Measurements from ENCODE around the gene PKD2L1.
"Not testable (repeated sequence)": the region's sequence is repeated elsewhere in the genome, so short reads cannot be mapped to it uniquely, and the experiment has no call there.

PKD2L1 gene

GRCh38 chr10:100307684-100308083 lies 22.3 kb downstream of the PKD2L1 start:
- H3K27me3 ChIP-seq (ENCODE audit: control insufficient read depth, insufficient read depth, low read length) = peaks cover 4% of the 10 kb centered on the region
- no peaks in the 10 kb centered on the region for H3K36me3 ChIP-seq (ENCODE audit: control insufficient read depth, insufficient read depth, low read length)
- H3K27ac ChIP-seq (ENCODE audit: low read depth, low read length) = no peak overlapping the region

DNA sequence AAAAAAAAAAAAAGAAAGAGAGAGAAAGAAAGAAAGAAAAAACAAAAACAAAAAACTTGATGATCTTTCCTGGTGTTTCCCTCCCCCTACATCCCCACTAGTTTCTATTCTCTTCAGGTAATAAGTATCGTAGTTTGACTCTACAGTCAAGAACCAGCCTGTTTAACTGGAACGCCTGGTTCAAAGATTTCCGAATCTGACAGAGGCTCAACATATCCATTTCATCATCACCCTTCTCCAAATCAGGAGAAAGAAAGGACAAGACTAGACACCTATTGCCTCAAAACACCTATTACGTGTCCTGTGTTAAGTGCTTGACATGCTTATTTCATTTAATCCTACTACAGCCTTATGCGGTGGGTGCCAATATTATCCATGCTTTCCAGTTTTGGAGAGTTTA lies 23.2 kb downstream of the PKD2L1 start:
- H3K36me3 ChIP-seq (ENCODE audit: control insufficient read depth, insufficient read depth, low read length) = no peaks in the 10 kb centered on the region
- no peak overlapping the region for H3K9ac ChIP-seq (ENCODE audit: low read length)
- no peaks in the 10 kb centered on the region for H3K4me1 ChIP-seq (ENCODE audit: control insufficient read depth, insufficient read depth, low read length)
- H3K27me3 ChIP-seq (ENCODE audit: control insufficient read depth, insufficient read depth, low read length) = peaks cover 4% of the 10 kb centered on the region
- no peak overlapping the region for H3K27ac ChIP-seq (ENCODE audit: low read depth, low read length)
- H3K4me3 ChIP-seq (ENCODE audit: low read length) = no peak overlapping the region

More at GRCh38 chr10:100307684-100308083, 22.3 kb downstream of the PKD2L1 start:
- no peak overlapping the region for H3K4me3 ChIP-seq (ENCODE audit: low read length)
- H3K4me1 ChIP-seq (ENCODE audit: control insufficient read depth, insufficient read depth, low read length) = no peaks in the 10 kb centered on the region
- no peak overlapping the region for H3K9ac ChIP-seq (ENCODE audit: low read length)

- no peaks in the 10 kb centered on the region for H3K4me1 ChIP-seq (ENCODE audit: control insufficient read depth, insufficient read depth, low read length)
- H3K9ac ChIP-seq (ENCODE audit: low read length) = no peak overlapping the region
- H3K27me3 ChIP-seq (ENCODE audit: control insufficient read depth, insufficient read depth, low read length) = peaks cover 4% of the 10 kb centered on the region
- H3K27ac ChIP-seq (ENCODE audit: low read depth, low read length) = no peak overlapping the region
- no peak overlapping the region for H3K4me3 ChIP-seq (ENCODE audit: low read length)
- no peaks in the 10 kb centered on the region for H3K36me3 ChIP-seq (ENCODE audit: control insufficient read depth, insufficient read depth, low read length)
These were observed 25.6 kb downstream of the PKD2L1 start for GRCh38 chr10:100304414-100304813.

- H3K4me3 ChIP-seq (ENCODE audit: low read length) = no peak overlapping the region
- H3K27ac ChIP-seq (ENCODE audit: low read depth, low read length) = no peak overlapping the region
- no peaks in the 10 kb centered on the region for H3K4me1 ChIP-seq (ENCODE audit: control insufficient read depth, insufficient read depth, low read length)
- H3K27me3 ChIP-seq (ENCODE audit: control insufficient read depth, insufficient read depth, low read length) = peaks cover 4% of the 10 kb centered on the region
- no peaks in the 10 kb centered on the region for H3K36me3 ChIP-seq (ENCODE audit: control insufficient read depth, insufficient read depth, low read length)
- H3K9ac ChIP-seq (ENCODE audit: low read length) = no peak overlapping the region
These were observed 26.2 kb downstream of the PKD2L1 start for GRCh38 chr10:100303724-100304319.

- H3K4me3 ChIP-seq (ENCODE audit: low read length); H3K27me3 ChIP-seq (ENCODE audit: control insufficient read depth, insufficient read depth, low read length); H3K9ac ChIP-seq (ENCODE audit: low read length); H3K27ac ChIP-seq (ENCODE audit: low read depth, low read length); H3K36me3 ChIP-seq (ENCODE audit: control insufficient read depth, insufficient read depth, low read length); H3K4me1 ChIP-seq (ENCODE audit: control insufficient read depth, insufficient read depth, low read length): not testable (repeated sequence)
These were observed 28.9 kb downstream of the PKD2L1 start for GRCh38 chr10:100301123-100301522.

GRCh38 chr10:100297242-100297641 lies 32.8 kb downstream of the PKD2L1 start:
- Histone ChIP-seq H3K9ac (ENCODE audit: low read length) (no peak overlapping the region), H3K27ac (ENCODE audit: low read depth, low read length) (no peak overlapping the region), H3K27me3 (ENCODE audit: control insufficient read depth, insufficient read depth, low read length) (peaks cover 3% of the 10 kb centered on the region), H3K36me3 (ENCODE audit: control insufficient read depth, insufficient read depth, low read length) (no peaks in the 10 kb centered on the region), H3K4me1 (ENCODE audit: control insufficient read depth, insufficient read depth, low read length) (no peaks in the 10 kb centered on the region), H3K4me3 (ENCODE audit: low read length) (no peak overlapping the region)

DNA sequence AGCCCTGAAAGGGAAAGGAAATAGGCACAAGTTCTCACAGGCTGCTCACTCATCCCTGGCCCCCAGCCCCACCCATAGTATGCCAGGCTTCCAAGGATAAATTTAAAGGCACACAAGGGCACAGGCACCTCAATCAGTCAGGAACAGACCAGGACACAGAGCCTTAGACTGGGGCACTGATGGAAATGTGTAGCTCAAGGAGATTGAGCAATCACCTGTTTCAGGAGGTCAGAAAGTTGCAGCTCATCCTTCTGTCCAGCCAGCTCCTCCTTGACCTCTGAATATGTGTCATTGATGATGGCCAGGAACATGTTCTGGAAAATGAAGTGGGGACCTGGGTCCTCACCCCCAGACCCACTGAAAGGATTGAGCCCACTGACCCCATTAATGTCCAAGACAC lies 37.0 kb downstream of the PKD2L1 start:
- Histone ChIP-seq H3K27me3 (ENCODE audit: control insufficient read depth, insufficient read depth, low read length) (peaks cover 3% of the 10 kb centered on the region), H3K27ac (ENCODE audit: low read depth, low read length) (no peak overlapping the region), H3K9ac (ENCODE audit: low read length) (no peak overlapping the region)

DNA sequence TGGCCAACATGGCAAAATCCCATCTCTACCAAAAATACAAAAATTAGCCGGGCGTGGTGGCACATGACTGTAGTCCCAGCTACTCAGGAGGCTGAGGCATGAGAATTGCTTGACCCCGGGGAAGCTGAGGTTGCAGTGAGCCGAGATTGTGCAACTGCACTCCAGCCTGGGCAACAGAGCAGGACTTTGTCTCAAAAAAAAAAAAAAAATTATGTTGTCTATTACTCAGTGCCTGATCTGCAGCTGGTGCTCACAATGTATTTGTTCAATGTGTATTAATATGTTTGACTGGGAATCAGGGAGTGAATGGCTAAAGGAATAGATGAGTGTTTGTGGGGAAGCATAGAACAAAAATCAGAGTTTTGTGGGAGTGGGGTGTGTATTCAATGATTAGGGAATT lies 37.7 kb downstream of the PKD2L1 start:
- not testable (repeated sequence) for H3K4me3 ChIP-seq (ENCODE audit: low read length); H3K27ac ChIP-seq (ENCODE audit: low read depth, low read length); H3K27me3 ChIP-seq (ENCODE audit: control insufficient read depth, insufficient read depth, low read length); H3K4me1 ChIP-seq (ENCODE audit: control insufficient read depth, insufficient read depth, low read length); H3K36me3 ChIP-seq (ENCODE audit: control insufficient read depth, insufficient read depth, low read length); H3K9ac ChIP-seq (ENCODE audit: low read length)

More for the DNA sequence above, 37.0 kb downstream of the PKD2L1 start:
- H3K4me1 ChIP-seq (ENCODE audit: control insufficient read depth, insufficient read depth, low read length) = no peaks in the 10 kb centered on the region
- no peaks in the 10 kb centered on the region for H3K36me3 ChIP-seq (ENCODE audit: control insufficient read depth, insufficient read depth, low read length)
- H3K4me3 ChIP-seq (ENCODE audit: low read length) = no peak overlapping the region

DNA sequence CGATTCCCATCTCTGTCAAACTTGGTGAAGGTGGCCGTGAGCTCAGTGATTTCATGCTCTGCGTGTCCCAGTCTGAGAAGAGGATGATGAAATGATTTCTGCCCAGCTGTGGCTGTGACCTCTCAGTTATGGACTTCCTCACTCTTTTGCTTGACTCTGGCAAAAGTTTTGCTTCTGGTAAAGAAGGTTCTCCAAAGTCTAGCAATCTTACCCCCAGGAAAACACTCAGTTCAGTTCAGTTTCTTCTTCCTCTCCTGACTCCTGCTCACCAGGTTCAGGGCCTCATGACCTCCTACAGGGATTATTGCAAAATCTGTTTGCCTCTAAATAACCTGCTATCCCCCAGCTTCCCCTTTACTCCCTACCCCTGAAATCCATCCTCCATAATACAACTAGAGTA lies 38.7 kb downstream of the PKD2L1 start:
- Histone ChIP-seq H3K27ac (ENCODE audit: low read depth, low read length) (no peak overlapping the region), H3K36me3 (ENCODE audit: control insufficient read depth, insufficient read depth, low read length) (no peaks in the 10 kb centered on the region), H3K27me3 (ENCODE audit: control insufficient read depth, insufficient read depth, low read length) (peaks cover 3% of the 10 kb centered on the region), H3K9ac (ENCODE audit: low read length) (no peak overlapping the region), H3K4me1 (ENCODE audit: control insufficient read depth, insufficient read depth, low read length) (peaks cover 6% of the 10 kb centered on the region), H3K4me3 (ENCODE audit: low read length) (no peak overlapping the region)

DNA sequence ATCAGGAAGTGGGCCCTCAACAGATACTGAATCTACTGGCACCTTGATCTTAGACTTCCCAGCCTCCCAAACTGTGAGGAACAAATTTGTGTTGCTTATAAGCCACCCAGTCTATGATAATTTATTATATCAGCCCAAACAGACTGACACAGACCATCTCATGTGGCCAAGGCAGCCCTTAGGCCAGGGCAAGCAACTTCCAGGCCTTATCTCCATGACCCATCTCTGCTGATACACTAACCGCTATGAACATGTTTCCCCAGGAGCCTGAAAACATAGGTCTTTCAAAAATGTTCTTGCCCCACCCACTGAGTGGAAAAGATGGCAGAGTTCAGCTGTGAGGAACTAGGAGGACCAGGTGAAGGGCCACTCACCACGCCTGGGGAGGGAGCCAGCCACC lies 40.4 kb downstream of the PKD2L1 start:
- Histone ChIP-seq H3K4me1 (ENCODE audit: control insufficient read depth, insufficient read depth, low read length) (peaks cover 8% of the 10 kb centered on the region), H3K27me3 (ENCODE audit: control insufficient read depth, insufficient read depth, low read length) (peaks cover 1% of the 10 kb centered on the region), H3K36me3 (ENCODE audit: control insufficient read depth, insufficient read depth, low read length) (no peaks in the 10 kb centered on the region), H3K27ac (ENCODE audit: low read depth, low read length) (no peak overlapping the region), H3K4me3 (ENCODE audit: low read length) (no peak overlapping the region), H3K9ac (ENCODE audit: low read length) (no peak overlapping the region)

GRCh38 chr10:100288196-100288595 lies 41.8 kb downstream of the PKD2L1 start:
- Histone ChIP-seq H3K9ac (ENCODE audit: low read length) (no peak overlapping the region), H3K27me3 (ENCODE audit: control insufficient read depth, insufficient read depth, low read length) (no peaks in the 10 kb centered on the region), H3K36me3 (ENCODE audit: control insufficient read depth, insufficient read depth, low read length) (no peaks in the 10 kb centered on the region), H3K4me3 (ENCODE audit: low read length) (no peak overlapping the region), H3K27ac (ENCODE audit: low read depth, low read length) (no peak overlapping the region), H3K4me1 (ENCODE audit: control insufficient read depth, insufficient read depth, low read length) (peaks cover 8% of the 10 kb centered on the region)

GRCh38 chr10:100287756-100288155 lies 42.3 kb downstream of the PKD2L1 start:
- Histone ChIP-seq H3K27me3 (ENCODE audit: control insufficient read depth, insufficient read depth, low read length) (no peaks in the 10 kb centered on the region), H3K27ac (ENCODE audit: low read depth, low read length) (no peak overlapping the region), H3K36me3 (ENCODE audit: control insufficient read depth, insufficient read depth, low read length) (no peaks in the 10 kb centered on the region), H3K9ac (ENCODE audit: low read length) (no peak overlapping the region), H3K4me3 (ENCODE audit: low read length) (no peak overlapping the region), H3K4me1 (ENCODE audit: control insufficient read depth, insufficient read depth, low read length) (peaks cover 8% of the 10 kb centered on the region)
